Kidney (tissue), 14 donors: ENCODE measurements around the gene KRI1. TPM values are rescaled to one million over a fixed set of nuclear protein-coding genes. Genes with fewer than 3 reads are reported as not detected.

Experiments used
- DNase-seq, 5 donors: peaks; one replicate each; pipeline ENCODE4 v3.0.0-alpha.2; 2013 to 2020
- FAIRE-seq: peaks from 2 replicates; lab custom pipeline; 2012; peaks lifted over from hg19 to GRCh38; lab: Jason Lieb, UNC
- H3K27ac ChIP-seq, 2 donors: one replicate each; pipeline ENCODE4 v1.7.0; 2013; ENCODE audit warnings: low read depth in 2 of 2, low read length in 2 of 2, inconsistent platforms in 1 of 2
- H3K27me3 ChIP-seq: one replicate; pipeline ENCODE4 v1.7.1; 2013; ENCODE audit warnings: low read length, inconsistent platforms; ENCODE audit not compliant: control insufficient read depth, insufficient read depth
- H3K36me3 ChIP-seq, 3 donors: one replicate each; pipeline versions ENCODE4 v1.7.0 to v1.7.1; 2013; ENCODE audit warnings: low read length in 3 of 3, control low read depth in 1 of 3, inconsistent platforms in 1 of 3; ENCODE audit not compliant: insufficient read depth in 3 of 3, control insufficient read depth in 2 of 3
- H3K4me1 ChIP-seq, 3 donors: one replicate each; pipeline versions ENCODE4 v1.7.0 to v1.7.1; 2013; ENCODE audit warnings: low read length in 3 of 3, inconsistent platforms in 1 of 3, low read depth in 1 of 3; ENCODE audit not compliant: control insufficient read depth in 2 of 3, insufficient read depth in 2 of 3
- H3K4me3 ChIP-seq, 3 donors: one replicate each; pipeline versions ENCODE4 v1.7.0 to v1.8.1; 2013; ENCODE audit warnings: low read length in 3 of 3, control low read depth in 1 of 3, inconsistent platforms in 1 of 3
- H3K9ac ChIP-seq, 3 donors: one replicate each; pipeline versions ENCODE4 v1.7.0 to v1.7.1; 2013; ENCODE audit warnings: low read length in 3 of 3, control low read depth in 1 of 3, inconsistent platforms in 1 of 3
- H3K9me3 ChIP-seq, 3 donors: one replicate each; pipeline versions ENCODE4 v1.7.0 to v1.7.1; 2013; ENCODE audit warnings: low read length in 3 of 3, control low read depth in 1 of 3, inconsistent platforms in 1 of 3; ENCODE audit not compliant: control insufficient read depth in 2 of 3, insufficient read depth in 1 of 3
- CTCF ChIP-seq: IDR thresholded peaks from 3 replicates; pipeline ENCODE4 v1.5.1; 2012; ENCODE audit warnings: mild to moderate bottlenecking, moderate library complexity, borderline replicate concordance; ENCODE audit not compliant: insufficient read depth; ENCODE audit errors: extremely low read depth
- intact Hi-C: fragments of 100-400 bp; cut with DNase I; formaldehyde crosslinking; loops from one replicate; pipeline ENCODE4 v1.11.1; 2022
- polyA plus RNA-seq: library from polyadenylated mRNA; stranded (reverse); fragments of 350-450 nt; fragmentation: Illumina TruSeq; extraction: RNeasy Lipid Tissue Mini Kit (QIAGEN cat#74804); gene quantifications from one replicate; pipeline ENCODE4 v1.2.3, GENCODE V29; 2014; ENCODE audit warnings: low read depth, low replicate concordance; ENCODE audit not compliant: insufficient read depth
- total RNA-seq: library from RNA; stranded (reverse); fragmentation: NEBNext Ultra II Directional; extraction: Animal tissue kit (Norgen Biotek cat#: 25700); gene quantifications from one replicate; pipeline ENCODE4 v1.2.1, GENCODE V29; 2021
- donor health status: control.
- donor health status: control.
- donor health status: control.
- donor health status: control.
- donor health status: control.
- donor health status: DM: yes; HTN: yes; CAD: no.
- donor health status: Normal renal cell carcinoma (clear cell type).

The KRI1 gene
- total and polyA plus RNA-seq, 2 donors from 2014 or later = 13.9 to 29.4 TPM

GRCh38 chr19:10602330-10603083 is 36.7 kb upstream of the KRI1 start:
- Histone ChIP-seq H3K36me3 (no peaks in the 10 kb centered on the region), H3K27ac (peak overlapping the region; percentile 89 to 94), H3K27me3 (no peaks in the 10 kb centered on the region), H3K9ac (peak overlapping the region; percentile 43 to 69 (median 54)), H3K4me3 (peak overlapping the region; percentile 64 to 74 (median 68)), H3K4me1 (peaks cover 0 to 5% (median 0%) of the 10 kb centered on the region in 3 donors), H3K9me3 (no peaks in the 10 kb centered on the region)
- no peak for TF ChIP-seq CTCF
- FAIRE-seq (no peak), DNase-seq (peak; percentile 80 to 93 (median 90))
- intact Hi-C loops = no loop called here

- peak overlapping the region in 1 of 3 donors; percentile 46 for H3K4me3 ChIP-seq
- intact Hi-C loops = no loop called here
- H3K9ac ChIP-seq = no peak overlapping the region
- DNase-seq (no peak), FAIRE-seq (no peak)
- H3K4me1 ChIP-seq = peaks cover 0 to 5% (median 0%) of the 10 kb centered on the region in 3 donors
- H3K27me3 ChIP-seq = no peaks in the 10 kb centered on the region
- no peaks in the 10 kb centered on the region for H3K36me3 ChIP-seq
- H3K27ac ChIP-seq = no peak overlapping the region
- no peaks in the 10 kb centered on the region for H3K9me3 ChIP-seq
- TF ChIP-seq CTCF = no peak
These were observed 36.2 kb upstream of the KRI1 start for GRCh38 chr19:10601999-10602329.

DNA sequence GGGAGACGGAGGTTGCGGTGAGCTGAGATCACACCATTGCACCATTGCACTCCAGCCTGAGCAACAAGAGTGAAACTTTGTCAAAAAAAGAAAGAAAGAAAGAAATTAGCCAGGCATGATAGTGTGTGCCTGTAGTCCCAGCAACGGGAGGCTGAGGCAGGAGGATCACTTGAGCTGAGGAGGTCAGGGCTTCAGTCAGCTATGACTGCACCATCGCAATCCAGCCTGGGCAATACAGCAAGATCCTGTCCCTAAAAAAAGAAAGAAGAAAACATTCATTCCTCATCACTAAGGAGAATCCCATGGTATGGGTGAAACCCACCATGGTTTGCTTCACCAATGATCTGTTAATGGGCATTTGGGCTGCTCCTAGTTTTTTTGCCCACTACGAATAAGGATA is 34.3 kb upstream of the KRI1 start:
- Histone ChIP-seq H3K27me3 (no peaks in the 10 kb centered on the region), H3K4me3 (no peak overlapping the region), H3K36me3 (no peaks in the 10 kb centered on the region), H3K9ac (no peak overlapping the region), H3K9me3 (no peaks in the 10 kb centered on the region), H3K4me1 (peaks cover 0 to 5% (median 0%) of the 10 kb centered on the region in 3 donors), H3K27ac (no peak overlapping the region)
- no peak for TF ChIP-seq CTCF
- DNase-seq = no peak
- FAIRE-seq = no peak
- intact Hi-C loops = no loop called here
